Gastrocnemius medialis (tissue), 4 donors: ENCODE measurements around the gene FADD.

Experiments used
- CTCF ChIP-seq, 5 experiments: fragments of 450-650 bp in 3 of 5; fragments of 200-600 bp in 2 of 5; sonication (generic) in 2 of 5; IDR thresholded peaks in 4 of 5; conservative IDR thresholded peaks in 1 of 5; 1 replicate in 4 of 5; 2 replicates in 1 of 5; pipeline ENCODE4 v1.5.1; 2016 to 2019; ENCODE audit warnings: antibody characterized with exemption in 5 of 5, mild to moderate bottlenecking in 3 of 5, moderate library complexity in 3 of 5
- POLR2A ChIP-seq, 2 donors: fragments of 450-650 bp; IDR thresholded peaks; one replicate each; pipeline ENCODE4 v1.6.1; 2017; ENCODE audit warnings: antibody characterized with exemption in 2 of 2, mild to moderate bottlenecking in 2 of 2, moderate library complexity in 2 of 2

GRCh38 chr11:70210530-70210929 lies 7.4 kb downstream of the FADD start:
- TF ChIP-seq CTCF (IDR thresholded peaks at IDR 0.05 in 4 of 5, conservative IDR thresholded peaks at IDR 0.05 in 1 of 5) (no peak), POLR2A (IDR thresholded peaks at IDR 0.05) (no peak)
